Effector memory CD4-positive, alpha-beta T cell (primary cell): Measurements from ENCODE around the gene PNMT.

Experiments
- DNase-seq, 3 donors: peaks; one replicate each; pipeline ENCODE4 v3.0.0-alpha.2; 2020
- H3K27ac ChIP-seq: 2 replicates; pipeline ENCODE4 v1.7.0; 2013; ENCODE audit warnings: mild to moderate bottlenecking, low read length, moderate library complexity; ENCODE audit not compliant: insufficient read depth, poor library complexity, severe bottlenecking
- H3K27me3 ChIP-seq: replicated peaks from 2 replicates; pipeline ENCODE4 v1.7.0; 2013; ENCODE audit warnings: mild to moderate bottlenecking, low read length; ENCODE audit not compliant: insufficient read depth, control insufficient read depth, poor library complexity, severe bottlenecking
- H3K36me3 ChIP-seq: 2 replicates; pipeline ENCODE4 v1.7.0; 2013; ENCODE audit warnings: mild to moderate bottlenecking, low read length, moderate library complexity; ENCODE audit not compliant: control insufficient read depth, insufficient read depth
- H3K4me1 ChIP-seq: 2 replicates; pipeline ENCODE4 v1.7.0; 2013; ENCODE audit warnings: low read length, mild to moderate bottlenecking; ENCODE audit not compliant: control insufficient read depth, insufficient read depth, poor library complexity, severe bottlenecking
- H3K4me3 ChIP-seq: 2 replicates; pipeline ENCODE4 v1.7.0; 2013; ENCODE audit warnings: low read length, low read depth, mild to moderate bottlenecking; ENCODE audit not compliant: insufficient read depth, poor library complexity, severe bottlenecking
- H3K9me3 ChIP-seq: 2 replicates; pipeline ENCODE4 v1.7.0; 2013; ENCODE audit warnings: mild to moderate bottlenecking, low read length, moderate library complexity; ENCODE audit not compliant: control insufficient read depth

PNMT gene

GRCh38 chr17:39700148-39700987 is 32.1 kb downstream of the PNMT start:
- no peaks in the 10 kb centered on the region for H3K9me3 ChIP-seq
- peaks cover 4% of the 10 kb centered on the region for H3K4me1 ChIP-seq
- H3K27ac ChIP-seq: no peak overlapping the region
- H3K36me3 ChIP-seq: no peaks in the 10 kb centered on the region
- no peak overlapping the region for H3K4me3 ChIP-seq
- no peak for DNase-seq
- peaks cover 27% of the 10 kb centered on the region for H3K27me3 ChIP-seq

DNA sequence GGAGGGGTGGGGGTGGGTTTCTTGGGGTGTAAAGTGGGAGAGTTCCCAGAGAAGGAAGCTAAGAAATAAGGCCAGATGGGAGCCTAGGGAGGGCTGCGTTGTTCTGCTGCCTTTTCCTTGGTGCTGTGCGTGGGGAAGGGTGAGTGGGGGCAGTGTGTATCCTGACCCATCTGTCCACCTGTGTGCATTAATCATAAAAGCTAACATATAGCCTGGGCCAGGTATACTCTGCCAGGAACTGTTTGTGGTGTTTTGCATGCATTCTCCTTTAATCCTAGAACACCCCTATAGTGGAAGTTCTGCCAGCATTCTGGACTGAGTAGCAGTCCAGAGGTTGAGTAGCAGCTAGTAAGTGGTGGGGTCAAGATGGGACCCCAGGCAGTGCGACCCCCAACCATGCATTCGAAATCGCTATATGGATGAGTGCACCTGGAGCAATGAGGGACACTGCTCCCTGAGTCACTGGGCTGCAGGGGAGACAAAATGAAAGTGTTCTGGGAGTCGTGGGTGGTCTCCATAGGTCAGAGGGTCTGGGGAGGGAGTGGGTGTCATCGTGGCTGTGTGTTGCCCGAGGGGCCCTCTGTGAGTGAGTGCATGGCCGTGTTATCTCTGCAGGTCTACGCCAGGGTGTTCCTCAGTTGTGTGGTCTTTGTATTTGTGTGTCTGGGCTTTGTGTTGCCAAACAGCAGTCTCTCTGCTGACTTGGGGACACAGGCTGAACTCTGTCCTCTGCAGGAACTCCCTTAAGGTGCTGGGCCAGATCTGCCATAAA is 32.9 kb downstream of the PNMT start:
- H3K9me3 ChIP-seq: no peaks in the 10 kb centered on the region
- DNase-seq: no peak
- peaks cover 27% of the 10 kb centered on the region for H3K27me3 ChIP-seq
- peaks cover 4% of the 10 kb centered on the region for H3K4me1 ChIP-seq
- H3K36me3 ChIP-seq: no peaks in the 10 kb centered on the region
- H3K27ac ChIP-seq: no peak overlapping the region
- no peak overlapping the region for H3K4me3 ChIP-seq

DNA sequence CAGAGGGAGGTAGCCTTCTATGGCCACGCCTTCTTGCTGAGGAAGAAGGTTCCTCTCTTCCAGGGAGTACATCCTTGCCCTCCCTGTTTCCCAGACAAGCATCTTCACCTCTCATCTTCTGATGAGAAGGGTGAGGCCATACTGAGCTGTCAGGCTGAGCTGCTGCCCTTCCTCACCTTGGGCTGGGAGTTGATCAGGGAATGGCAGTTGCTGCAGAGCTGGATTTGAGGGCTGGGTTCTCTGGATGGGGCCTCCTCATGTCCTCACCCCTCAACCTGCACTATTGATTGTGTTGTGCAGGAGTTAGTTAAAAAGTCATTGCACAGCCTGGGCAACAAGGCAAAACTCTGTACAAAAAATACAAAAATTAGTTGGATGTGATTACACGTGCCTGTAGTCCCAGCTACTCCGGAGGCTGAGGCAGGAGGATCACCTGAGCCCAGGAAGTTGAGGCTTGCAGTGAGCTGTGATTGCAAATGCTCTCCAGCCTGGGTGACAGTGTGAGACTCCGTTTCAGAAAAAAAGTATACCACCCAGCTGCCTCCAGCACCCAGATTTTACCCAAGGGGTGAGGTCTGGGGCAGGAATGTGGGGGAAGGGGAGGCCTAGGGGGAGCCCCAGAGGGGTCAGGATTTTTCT is 33.6 kb downstream of the PNMT start:
- no peak overlapping the region for H3K27ac ChIP-seq
- no peaks in the 10 kb centered on the region for H3K9me3 ChIP-seq
- H3K4me3 ChIP-seq: no peak overlapping the region
- peaks cover 27% of the 10 kb centered on the region for H3K27me3 ChIP-seq
- H3K36me3 ChIP-seq: no peaks in the 10 kb centered on the region
- DNase-seq: no peak
- peaks cover 7% of the 10 kb centered on the region for H3K4me1 ChIP-seq

DNA sequence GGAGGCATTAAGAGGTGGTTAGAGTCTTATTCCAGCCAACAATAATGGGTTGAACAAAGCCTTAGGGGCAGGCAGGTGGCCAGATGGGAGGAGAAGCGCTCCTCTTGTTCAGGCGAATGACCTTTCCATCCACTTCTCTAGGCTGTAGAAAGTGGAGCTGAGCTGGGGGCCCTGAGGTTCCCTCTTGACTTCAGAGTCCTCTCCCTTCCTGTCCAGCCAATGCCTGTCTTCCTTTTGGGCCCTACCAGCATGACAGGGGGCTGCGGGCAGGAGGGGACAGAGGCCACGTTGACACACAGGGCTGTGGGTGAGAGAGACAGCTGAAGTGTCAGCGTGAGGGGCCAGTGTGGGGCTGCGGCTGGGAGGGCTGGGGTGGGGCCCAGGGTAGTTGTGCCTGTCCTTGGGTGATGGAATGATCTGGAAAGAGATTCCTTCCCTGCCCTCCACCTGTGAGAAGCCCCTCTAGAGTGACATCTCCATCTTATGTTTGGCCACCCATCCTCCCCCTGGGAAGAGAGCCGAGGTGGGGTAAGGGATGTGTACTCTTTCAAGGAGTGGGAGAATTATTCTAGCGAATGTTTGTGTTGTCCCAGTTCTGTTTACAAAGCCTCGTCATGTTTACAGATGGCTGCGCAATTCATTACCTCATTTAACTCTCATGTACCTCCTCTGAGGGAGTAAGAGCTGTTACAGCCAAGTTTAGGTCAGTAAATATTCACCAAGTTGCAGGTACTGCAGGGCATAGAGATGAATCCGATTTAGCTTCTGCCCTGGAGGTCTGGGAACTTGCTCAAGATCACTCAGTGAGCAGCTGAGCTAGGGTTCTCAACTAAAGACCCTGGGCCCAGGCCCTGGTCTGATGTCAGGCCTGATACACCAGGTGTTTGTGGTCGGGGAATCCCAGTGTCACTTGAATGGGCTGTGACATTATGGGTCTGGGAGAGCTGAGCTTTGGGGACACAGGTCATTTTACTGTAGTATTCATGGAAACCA is 34.9 kb downstream of the PNMT start:
- no peak overlapping the region for H3K4me3 ChIP-seq
- no peaks in the 10 kb centered on the region for H3K9me3 ChIP-seq
- H3K36me3 ChIP-seq: no peaks in the 10 kb centered on the region
- DNase-seq: no peak
- peaks cover 27% of the 10 kb centered on the region for H3K27me3 ChIP-seq
- no peak overlapping the region for H3K27ac ChIP-seq
- H3K4me1 ChIP-seq: peaks cover 14% of the 10 kb centered on the region

DNA sequence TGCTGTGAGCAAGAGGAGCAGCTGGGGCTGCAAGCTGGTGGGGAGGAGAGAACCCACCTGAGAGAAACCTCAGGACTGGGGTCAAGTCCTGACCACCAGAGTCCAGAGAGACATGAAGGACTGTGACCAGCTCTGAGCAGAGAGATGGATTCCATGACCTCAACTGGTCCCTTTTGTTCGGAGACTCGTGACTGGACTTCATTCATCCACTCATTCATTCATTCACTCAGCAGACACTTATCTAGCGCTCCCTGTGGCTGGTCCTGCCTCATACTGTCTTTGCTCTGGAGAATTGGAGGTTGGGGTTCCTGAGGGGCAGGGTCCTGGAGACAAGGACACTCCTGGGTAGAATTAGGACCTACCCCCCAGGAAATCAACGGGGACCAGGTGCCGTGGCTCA is 35.7 kb downstream of the PNMT start:
- H3K4me3 ChIP-seq: no peak overlapping the region
- no peak overlapping the region for H3K27ac ChIP-seq
- H3K27me3 ChIP-seq: peaks cover 27% of the 10 kb centered on the region
- no peaks in the 10 kb centered on the region for H3K9me3 ChIP-seq
- DNase-seq: no peak
- H3K4me1 ChIP-seq: peaks cover 14% of the 10 kb centered on the region
- H3K36me3 ChIP-seq: no peaks in the 10 kb centered on the region

DNA sequence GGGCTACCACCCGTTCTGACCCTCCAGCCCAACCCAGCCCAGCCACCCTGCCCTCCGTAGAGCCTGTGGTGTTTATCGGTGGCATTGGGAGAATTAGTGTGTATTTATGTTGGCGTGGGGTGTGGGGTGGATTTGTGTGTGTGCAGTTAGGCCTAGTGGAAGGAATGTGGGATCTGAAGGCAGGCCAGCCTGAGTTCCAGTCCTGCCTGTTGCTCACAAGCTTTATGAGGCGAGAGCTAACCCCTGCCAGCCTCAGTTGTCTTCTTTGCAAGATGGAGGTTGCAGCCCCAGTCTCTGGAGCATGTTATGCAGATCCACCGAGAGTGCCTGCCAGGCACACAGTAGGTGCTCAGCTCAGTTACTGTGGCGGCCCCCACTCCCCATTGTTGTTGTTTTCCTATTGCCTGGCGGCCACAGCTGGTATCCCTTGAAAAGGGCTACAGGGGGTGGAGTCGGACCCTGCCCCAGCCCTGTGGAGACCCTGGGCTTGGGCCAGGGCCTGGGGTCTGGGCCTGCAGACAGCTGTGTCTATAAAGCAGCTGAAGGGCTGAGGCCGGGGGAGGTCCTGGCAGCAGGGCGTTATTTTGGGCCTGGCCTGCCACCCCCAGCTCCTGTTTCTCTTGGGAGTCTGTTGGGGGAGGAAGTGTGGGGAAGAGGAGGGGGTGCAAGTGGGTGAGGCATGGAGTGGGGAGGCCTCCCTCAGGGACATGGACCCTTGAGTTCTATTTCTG is 36.7 kb downstream of the PNMT start:
- Histone ChIP-seq H3K4me3 (no peak overlapping the region), H3K27ac (no peak overlapping the region)
- DNase-seq: no peak

DNA sequence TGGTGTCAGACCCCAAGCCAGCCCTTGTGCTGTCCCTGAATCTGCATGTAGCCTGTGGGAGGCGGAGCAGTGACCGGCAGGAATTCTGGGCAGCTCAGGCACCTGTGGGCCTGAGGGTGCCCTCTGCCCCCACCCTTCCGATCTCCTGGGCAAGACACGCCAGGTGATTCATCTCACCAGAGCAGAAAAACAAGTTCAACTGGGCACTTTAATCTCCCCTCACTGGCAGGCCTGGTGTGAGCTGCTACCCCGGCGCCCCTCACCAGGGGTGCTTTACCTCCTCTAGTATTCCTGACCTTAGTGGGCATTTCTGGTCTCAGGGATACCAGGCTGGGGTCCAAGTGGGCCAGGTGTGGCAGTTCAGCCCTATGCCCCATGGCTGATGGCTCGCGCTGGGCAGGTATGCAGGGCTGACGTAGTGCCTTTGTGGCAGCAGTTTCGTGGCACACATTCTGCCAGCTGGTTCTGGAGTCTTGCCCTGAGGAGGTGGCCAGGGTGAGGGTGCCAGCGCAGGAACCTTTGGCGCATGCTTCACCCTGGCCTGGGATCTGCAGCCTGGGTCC is 37.6 kb downstream of the PNMT start:
- H3K4me3 ChIP-seq: no peak overlapping the region
- no peak for DNase-seq
- peaks cover 10% of the 10 kb centered on the region for H3K27me3 ChIP-seq
- no peak overlapping the region for H3K27ac ChIP-seq
- H3K9me3 ChIP-seq: no peaks in the 10 kb centered on the region
- H3K36me3 ChIP-seq: no peaks in the 10 kb centered on the region
- peaks cover 10% of the 10 kb centered on the region for H3K4me1 ChIP-seq

More for the DNA sequence above, 36.7 kb downstream of the PNMT start:
- peaks cover 19% of the 10 kb centered on the region for H3K27me3 ChIP-seq
- H3K4me1 ChIP-seq: peaks cover 12% of the 10 kb centered on the region
- H3K9me3 ChIP-seq: no peaks in the 10 kb centered on the region
- no peaks in the 10 kb centered on the region for H3K36me3 ChIP-seq

DNA sequence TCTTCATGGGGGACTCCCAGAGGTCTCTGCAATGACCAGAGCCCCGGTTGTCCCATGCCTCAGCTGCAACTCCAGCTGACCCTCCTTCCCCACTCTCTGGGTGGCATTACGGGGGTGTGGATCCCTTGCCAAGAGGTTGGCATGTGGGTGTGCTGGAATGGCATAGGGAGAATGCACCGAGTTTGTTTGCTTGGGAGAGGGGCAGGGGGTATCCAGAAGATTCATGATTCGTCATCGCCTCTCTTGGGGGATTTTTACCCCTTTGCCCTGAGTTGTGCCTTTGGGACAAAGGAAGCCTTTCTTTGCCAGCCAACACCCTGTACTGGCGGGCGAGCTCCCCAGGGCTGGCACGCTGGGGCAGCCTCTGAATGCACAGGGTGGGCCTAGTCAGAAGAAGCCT is 38.1 kb downstream of the PNMT start:
- H3K27me3 ChIP-seq: peaks cover 6% of the 10 kb centered on the region
- no peaks in the 10 kb centered on the region for H3K9me3 ChIP-seq
- H3K36me3 ChIP-seq: no peaks in the 10 kb centered on the region
- H3K4me3 ChIP-seq: no peak overlapping the region
- no peak for DNase-seq
- peaks cover 10% of the 10 kb centered on the region for H3K4me1 ChIP-seq
- H3K27ac ChIP-seq: no peak overlapping the region
